KMS-11 (cell line): ENCODE data around the gene TMEM179.

ENCODE experiments used
- H2AFZ ChIP-seq: fragments of 200-600 bp; sonication (generic); 2 replicates; pipeline ENCODE4 v1.6.1; 2016; ENCODE audit warnings: antibody characterized with exemption, mixed run types, low read depth
- H3K27ac ChIP-seq: fragments of 200-600 bp; sonication (generic); 2 replicates; pipeline ENCODE4 v1.6.1; 2016; ENCODE audit warnings: mild to moderate bottlenecking, mixed run types
- H3K27me3 ChIP-seq: fragments of 200-600 bp; sonication (generic); 2 replicates; pipeline ENCODE4 v1.6.1; 2017; ENCODE audit warnings: mild to moderate bottlenecking, low read depth, mixed run types, moderate library complexity; ENCODE audit not compliant: insufficient read depth
- H3K36me3 ChIP-seq: fragments of 200-600 bp; sonication (generic); 2 replicates; pipeline ENCODE4 v1.6.1; 2017; ENCODE audit warnings: mild to moderate bottlenecking, mixed run types; ENCODE audit not compliant: insufficient read depth
- H3K4me1 ChIP-seq: fragments of 200-600 bp; sonication (generic); 2 replicates; pipeline ENCODE4 v1.6.1; 2016; ENCODE audit warnings: mild to moderate bottlenecking, low read depth, mixed run types; ENCODE audit not compliant: poor library complexity, severe bottlenecking
- H3K4me2 ChIP-seq: fragments of 200-600 bp; sonication (generic); 2 replicates; pipeline ENCODE4 v1.7.0; 2016; ENCODE audit warnings: mild to moderate bottlenecking, mixed run types
- H3K4me3 ChIP-seq: fragments of 200-600 bp; sonication (generic); IDR thresholded peaks from 2 replicates; pipeline ENCODE4 v1.6.1; 2017; ENCODE audit warnings: low read depth, low read length, mixed read lengths; ENCODE audit not compliant: insufficient read depth
- H3K79me2 ChIP-seq: fragments of 200-600 bp; sonication (generic); 2 replicates; pipeline ENCODE4 v1.6.1; 2016; ENCODE audit warnings: low read depth, mixed run types; ENCODE audit not compliant: insufficient read depth
- H3K9ac ChIP-seq: fragments of 200-600 bp; sonication (generic); 2 replicates; pipeline ENCODE4 v1.6.1; 2016; ENCODE audit warnings: mild to moderate bottlenecking, mixed run types
- H4K20me1 ChIP-seq: fragments of 200-600 bp; sonication (generic); 2 replicates; pipeline ENCODE4 v1.6.1; 2016; ENCODE audit warnings: mild to moderate bottlenecking, mixed run types; ENCODE audit not compliant: insufficient read depth
- TF ChIP-seq, protein P1 (sequence below): fragments of 200-600 bp; sonication (generic); conservative IDR thresholded peaks from 2 replicates; pipeline ENCODE4 v1.6.1; 2017; ENCODE audit warnings: low read depth, mild to moderate bottlenecking, antibody characterized with exemption, low read length, moderate library complexity, mixed read lengths

TMEM179 gene

DNA sequence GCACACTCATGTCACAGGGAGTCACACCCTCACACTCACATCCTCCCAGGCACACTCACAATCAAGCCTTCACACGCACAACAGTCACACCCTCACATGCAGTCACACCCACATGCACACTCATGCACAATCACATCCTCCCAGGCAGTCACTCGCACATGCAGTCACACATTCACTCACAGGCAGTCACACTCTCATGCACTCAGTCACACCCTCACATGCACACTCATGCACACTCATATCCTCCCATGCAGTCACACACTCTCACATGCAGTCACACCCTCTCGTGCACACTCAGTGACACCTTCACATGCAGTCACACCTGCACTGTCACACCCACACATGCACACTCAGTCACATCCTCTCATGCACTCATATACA, 12.3 kb downstream of the TMEM179 start:
- Histone ChIP-seq H3K4me3 (no peak overlapping the region), H3K27ac (no peak overlapping the region), H3K4me1 (no peaks in the 10 kb centered on the region), H3K79me2 (no peaks in the 10 kb centered on the region), H2AFZ (no peak overlapping the region), H3K36me3 (no peaks in the 10 kb centered on the region), H3K4me2 (no peak overlapping the region), H3K27me3 (peaks cover 42% of the 10 kb centered on the region), H3K9ac (no peak overlapping the region), H4K20me1 (no peaks in the 10 kb centered on the region)
- TF ChIP-seq, protein P1, sequence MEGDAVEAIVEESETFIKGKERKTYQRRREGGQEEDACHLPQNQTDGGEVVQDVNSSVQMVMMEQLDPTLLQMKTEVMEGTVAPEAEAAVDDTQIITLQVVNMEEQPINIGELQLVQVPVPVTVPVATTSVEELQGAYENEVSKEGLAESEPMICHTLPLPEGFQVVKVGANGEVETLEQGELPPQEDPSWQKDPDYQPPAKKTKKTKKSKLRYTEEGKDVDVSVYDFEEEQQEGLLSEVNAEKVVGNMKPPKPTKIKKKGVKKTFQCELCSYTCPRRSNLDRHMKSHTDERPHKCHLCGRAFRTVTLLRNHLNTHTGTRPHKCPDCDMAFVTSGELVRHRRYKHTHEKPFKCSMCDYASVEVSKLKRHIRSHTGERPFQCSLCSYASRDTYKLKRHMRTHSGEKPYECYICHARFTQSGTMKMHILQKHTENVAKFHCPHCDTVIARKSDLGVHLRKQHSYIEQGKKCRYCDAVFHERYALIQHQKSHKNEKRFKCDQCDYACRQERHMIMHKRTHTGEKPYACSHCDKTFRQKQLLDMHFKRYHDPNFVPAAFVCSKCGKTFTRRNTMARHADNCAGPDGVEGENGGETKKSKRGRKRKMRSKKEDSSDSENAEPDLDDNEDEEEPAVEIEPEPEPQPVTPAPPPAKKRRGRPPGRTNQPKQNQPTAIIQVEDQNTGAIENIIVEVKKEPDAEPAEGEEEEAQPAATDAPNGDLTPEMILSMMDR, result no peak

DNA sequence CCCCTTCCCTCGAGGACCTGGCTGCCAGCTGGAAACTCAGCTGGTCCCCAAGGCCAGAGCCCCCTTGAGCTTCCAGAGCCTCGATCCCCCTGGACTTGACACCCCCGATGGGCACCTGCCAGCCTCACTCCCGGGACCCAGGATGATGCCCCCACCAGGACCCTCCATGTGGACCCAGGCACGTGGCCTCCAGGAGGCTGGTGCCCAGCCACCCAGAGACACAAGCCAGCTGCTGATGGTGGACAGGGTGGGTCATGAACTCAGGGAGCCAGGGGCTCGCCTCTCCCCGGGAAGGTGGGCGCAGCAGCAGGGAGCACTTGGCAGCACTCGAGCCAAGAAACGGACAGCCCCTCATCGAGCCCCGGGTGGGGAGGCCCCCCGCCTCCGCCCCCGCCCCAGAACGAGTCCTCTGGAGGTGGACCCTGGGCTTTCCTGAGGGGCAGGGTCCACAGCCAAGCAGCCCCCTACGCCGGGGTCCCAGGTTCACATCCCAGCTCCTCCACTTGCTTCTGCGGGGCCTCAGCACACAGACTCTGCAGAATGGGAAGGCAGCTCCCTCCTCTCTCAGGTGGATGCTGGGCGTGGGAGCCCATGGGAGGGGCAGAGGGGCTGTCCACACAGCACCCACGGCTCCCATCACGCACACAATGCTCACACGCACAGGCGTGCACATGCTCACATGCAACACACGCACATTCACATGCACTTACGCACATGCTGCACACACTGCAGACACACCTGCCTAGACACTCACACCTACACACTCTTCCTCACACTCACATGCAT, 12.9 kb downstream of the TMEM179 start:
- TF ChIP-seq, protein P1, result no peak
- no peak overlapping the region for H3K4me2 ChIP-seq
- H3K36me3 ChIP-seq, result no peaks in the 10 kb centered on the region

DNA sequence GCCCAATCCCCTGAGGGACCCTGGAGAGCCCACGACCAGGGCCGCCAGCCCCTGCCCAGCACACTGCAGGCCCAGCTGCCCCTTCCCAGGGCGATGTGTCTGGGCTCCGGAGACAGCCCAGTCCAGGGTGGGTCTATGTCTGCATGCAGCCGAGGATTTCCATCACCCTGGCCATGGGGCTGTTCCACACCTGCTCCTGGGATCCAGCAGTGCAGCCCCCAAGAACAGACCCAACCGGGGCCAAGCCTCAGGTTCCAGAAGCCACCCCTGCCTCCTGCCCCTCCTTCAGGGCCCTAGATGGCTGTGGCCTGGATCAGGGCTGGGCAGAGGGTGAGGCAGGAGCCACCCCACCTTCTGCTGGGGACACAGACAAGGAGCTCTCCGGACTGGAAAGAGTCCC, 13.5 kb downstream of the TMEM179 start:
- Histone ChIP-seq H3K9ac (no peak overlapping the region), H3K27me3 (peaks cover 45% of the 10 kb centered on the region), H3K4me2 (no peak overlapping the region), H3K27ac (no peak overlapping the region), H2AFZ (no peak overlapping the region), H3K4me3 (no peak overlapping the region), H3K4me1 (no peaks in the 10 kb centered on the region), H4K20me1 (no peaks in the 10 kb centered on the region), H3K79me2 (no peaks in the 10 kb centered on the region), H3K36me3 (no peaks in the 10 kb centered on the region)
- TF ChIP-seq, protein P1, result no peak

More for the DNA sequence above, 12.9 kb downstream of the TMEM179 start:
- Histone ChIP-seq H4K20me1 (no peaks in the 10 kb centered on the region), H3K27me3 (peaks cover 41% of the 10 kb centered on the region), H3K79me2 (no peaks in the 10 kb centered on the region), H3K9ac (no peak overlapping the region), H3K4me1 (no peaks in the 10 kb centered on the region), H2AFZ (no peak overlapping the region), H3K4me3 (no peak overlapping the region), H3K27ac (no peak overlapping the region)

DNA sequence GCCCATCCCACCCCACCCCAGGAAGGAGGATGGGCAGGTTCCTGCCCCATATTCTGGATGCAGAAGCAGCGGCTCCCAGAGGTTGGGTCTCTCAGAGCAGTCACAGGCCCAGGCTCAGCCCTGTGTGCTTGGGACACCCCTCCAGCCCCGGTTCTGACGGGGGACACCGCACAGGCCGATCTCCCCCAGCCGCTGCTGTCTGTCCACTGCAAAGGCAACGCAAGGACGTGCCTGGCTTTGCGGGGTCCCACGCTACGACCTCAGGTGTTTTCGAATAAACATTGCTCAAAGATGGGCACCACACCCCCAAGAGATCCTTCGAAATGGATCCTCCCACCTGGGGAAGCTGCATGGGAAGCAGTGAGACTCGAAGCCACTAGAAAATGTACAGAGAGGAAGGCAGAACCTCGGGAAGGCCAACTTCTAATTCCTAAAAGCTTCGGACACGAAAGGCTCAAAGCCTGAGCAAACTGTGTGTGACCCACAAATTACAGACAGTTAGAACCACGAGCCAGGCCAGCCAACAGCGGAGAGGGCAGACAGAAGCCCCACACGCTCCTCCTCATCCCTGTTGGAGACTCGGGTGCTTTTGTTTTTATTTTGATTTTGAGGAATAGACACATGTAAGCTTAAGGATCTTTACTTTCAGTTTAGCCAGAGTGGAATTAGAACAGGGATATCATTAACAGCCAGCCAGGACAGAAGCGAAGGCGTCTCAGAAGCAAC, 14.2 kb downstream of the TMEM179 start:
- H2AFZ ChIP-seq, result no peak overlapping the region
- H3K4me1 ChIP-seq, result no peaks in the 10 kb centered on the region
- H3K79me2 ChIP-seq, result no peaks in the 10 kb centered on the region
- no peak overlapping the region for H3K4me3 ChIP-seq
- H4K20me1 ChIP-seq, result no peaks in the 10 kb centered on the region
- H3K36me3 ChIP-seq, result no peaks in the 10 kb centered on the region
- TF ChIP-seq, protein P1, result no peak
- H3K27ac ChIP-seq, result no peak overlapping the region
- no peak overlapping the region for H3K4me2 ChIP-seq
- no peak overlapping the region for H3K9ac ChIP-seq
- peaks cover 44% of the 10 kb centered on the region for H3K27me3 ChIP-seq
